HUES64 (cell line): Measurements from ENCODE around the gene EEIG2.
"Not testable (repeated sequence)": the region's sequence is repeated elsewhere in the genome, so short reads cannot be mapped to it uniquely, and the experiment has no call there.

ENCODE experiments used
- H3K27ac ChIP-seq: 2 replicates; pipeline ENCODE4 v1.7.0; 2013; ENCODE audit warnings: low read depth, low read length, inconsistent platforms
- H3K27me3 ChIP-seq: 2 replicates; pipeline ENCODE4 v1.6.1; 2013; ENCODE audit warnings: mild to moderate bottlenecking, low read length; ENCODE audit not compliant: insufficient read depth
- H3K36me3 ChIP-seq: 2 replicates; pipeline ENCODE4 v1.6.1; 2013; ENCODE audit warnings: mild to moderate bottlenecking, low read length; ENCODE audit not compliant: insufficient read depth
- H3K4me1 ChIP-seq: 2 replicates; pipeline ENCODE4 v1.6.1; 2013; ENCODE audit warnings: mild to moderate bottlenecking, low read length, moderate library complexity; ENCODE audit not compliant: insufficient read depth
- H3K4me3 ChIP-seq: 2 replicates; pipeline ENCODE4 v1.5.1; 2013; ENCODE audit warnings: mild to moderate bottlenecking, low read length, moderate library complexity
- H3K9ac ChIP-seq: 2 replicates; pipeline ENCODE4 v1.6.1; 2013; ENCODE audit warnings: mild to moderate bottlenecking, low read depth, low read length
- H3K9me3 ChIP-seq: 2 replicates; pipeline ENCODE4 v1.6.1; 2013; ENCODE audit warnings: low read depth, low read length; ENCODE audit not compliant: insufficient read depth
- WGBS: fragments of 150-250, 120-280 bp; methylation state at CpG from one replicate; pipeline ENCODE4 v1.1.7; 2013; ENCODE audit warnings: missing lambda C conversion rate; 5-methylcytosine and 5-hydroxymethylcytosine counted together

Gene EEIG2

DNA sequence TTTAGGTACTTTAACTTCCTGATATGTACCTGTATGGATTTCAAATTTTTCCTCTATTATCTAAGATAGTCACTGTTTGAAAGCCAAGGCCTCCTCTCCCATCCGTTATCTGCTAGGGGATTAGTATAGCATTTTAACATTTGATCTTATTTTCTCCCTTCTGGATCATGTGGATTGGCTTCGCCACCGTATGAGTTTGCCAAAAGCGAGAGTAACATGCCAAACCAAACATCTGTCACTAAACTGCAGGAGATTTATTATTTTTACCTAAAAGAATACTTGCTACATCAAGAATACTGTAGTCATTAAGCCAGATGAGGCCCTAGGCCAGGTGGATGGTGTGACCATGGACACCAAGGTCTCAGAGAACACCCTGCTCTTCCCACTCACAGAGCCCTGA is 28.5 kb upstream of the EEIG2 start:
- 91% methylated on average over 4 of the region's 4 CpGs for WGBS
- Histone ChIP-seq H3K9ac (no peak overlapping the region), H3K9me3 (no peaks in the 10 kb centered on the region), H3K4me3 (no peak overlapping the region), H3K27ac (no peak overlapping the region), H3K27me3 (no peaks in the 10 kb centered on the region), H3K36me3 (no peaks in the 10 kb centered on the region), H3K4me1 (no peaks in the 10 kb centered on the region)

DNA sequence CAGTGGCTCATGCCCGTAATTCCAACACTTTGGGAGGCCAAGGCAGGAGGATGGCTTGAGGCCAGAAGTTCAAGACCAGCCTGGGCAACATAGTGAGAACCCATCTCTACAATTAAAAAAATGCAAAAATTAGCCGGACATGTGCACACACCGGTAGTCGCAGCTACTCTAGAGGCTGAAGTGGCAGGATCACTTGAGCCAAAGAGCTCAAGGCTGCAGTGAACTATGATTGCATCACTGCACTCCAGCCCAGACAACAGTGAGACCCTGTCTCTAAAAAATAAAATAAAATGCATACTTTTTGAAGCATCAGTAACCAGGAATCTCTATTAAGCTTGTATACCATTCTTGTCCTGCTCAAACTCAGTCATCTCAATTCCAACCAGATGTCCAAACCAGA is 27.2 kb upstream of the EEIG2 start:
- H3K27me3 ChIP-seq, result no peaks in the 10 kb centered on the region
- no peaks in the 10 kb centered on the region for H3K4me1 ChIP-seq
- no peak overlapping the region for H3K9ac ChIP-seq
- no peak overlapping the region for H3K4me3 ChIP-seq
- no peak overlapping the region for H3K27ac ChIP-seq
- H3K36me3 ChIP-seq, result no peaks in the 10 kb centered on the region
- peaks cover 5% of the 10 kb centered on the region for H3K9me3 ChIP-seq
- 73% methylated on average over 4 of the region's 4 CpGs for WGBS

DNA sequence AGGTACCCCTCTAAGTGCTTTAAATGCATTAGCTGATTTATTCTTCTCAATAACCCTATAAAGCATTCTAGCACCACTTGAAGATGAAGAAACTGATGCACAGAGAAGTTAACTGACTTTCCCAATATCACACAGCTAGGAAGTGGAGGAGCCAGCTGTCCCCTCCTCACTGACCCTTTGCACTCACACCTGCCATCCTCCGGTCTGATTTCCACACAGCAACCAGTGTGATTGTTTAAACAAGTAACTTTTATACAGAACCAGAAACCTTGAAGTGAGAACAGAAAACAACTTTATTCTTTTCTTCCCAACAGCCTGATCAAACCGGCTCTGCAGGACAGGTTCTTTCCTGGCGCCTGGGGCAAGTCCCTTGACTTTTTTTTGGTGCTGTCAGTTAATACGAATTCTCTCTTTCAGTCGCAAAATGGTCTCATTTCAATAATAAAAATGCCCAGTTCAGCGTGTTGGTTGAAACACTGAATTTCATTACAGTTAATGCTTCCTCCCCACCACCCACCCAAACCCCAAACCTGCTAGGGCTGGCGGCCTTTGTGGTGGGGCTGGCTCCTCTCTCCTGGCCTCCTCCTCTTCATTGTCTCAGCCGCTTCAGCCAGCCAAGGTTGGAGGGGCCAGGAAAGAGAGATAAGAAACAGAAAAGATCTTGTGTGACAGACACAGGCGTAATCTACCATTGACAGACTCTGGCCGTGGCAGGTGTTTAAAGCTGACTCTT is 26.4 kb upstream of the EEIG2 start:
- H3K9ac ChIP-seq, result no peak overlapping the region
- H3K9me3 ChIP-seq, result peaks cover 5% of the 10 kb centered on the region
- H3K4me1 ChIP-seq, result no peaks in the 10 kb centered on the region
- WGBS, result 63% methylated on average over 10 of the region's 10 CpGs
- no peak overlapping the region; the same call in 1 of the 2 replicates for H3K27ac ChIP-seq
- H3K4me3 ChIP-seq, result no peak overlapping the region
- no peaks in the 10 kb centered on the region for H3K27me3 ChIP-seq
- H3K36me3 ChIP-seq, result no peaks in the 10 kb centered on the region

DNA sequence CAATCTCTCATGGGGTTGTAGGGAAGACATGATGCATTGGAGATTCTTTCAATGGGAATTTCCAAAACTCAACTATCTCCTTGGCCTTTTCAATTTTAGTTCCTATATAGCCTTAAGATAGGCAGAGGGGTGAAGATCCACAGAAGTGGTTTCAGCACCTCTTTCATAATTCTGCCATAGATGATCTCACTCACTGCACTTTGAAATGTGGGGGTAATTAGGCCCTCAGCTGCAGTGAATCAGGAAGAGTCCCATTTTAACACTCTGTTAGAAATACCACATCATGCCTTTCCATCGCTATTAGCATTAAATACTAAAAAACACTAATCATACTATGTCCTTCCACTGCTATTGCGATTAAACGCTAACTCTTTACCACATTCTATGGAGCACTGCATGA is 25.1 kb upstream of the EEIG2 start:
- Histone ChIP-seq H3K27me3 (no peaks in the 10 kb centered on the region), H3K4me1 (no peaks in the 10 kb centered on the region), H3K9me3 (peaks cover 5% of the 10 kb centered on the region), H3K27ac (no peak overlapping the region), H3K36me3 (no peaks in the 10 kb centered on the region), H3K4me3 (no peak overlapping the region), H3K9ac (no peak overlapping the region)
- 97% methylated on average over 3 of the region's 3 CpGs for WGBS

DNA sequence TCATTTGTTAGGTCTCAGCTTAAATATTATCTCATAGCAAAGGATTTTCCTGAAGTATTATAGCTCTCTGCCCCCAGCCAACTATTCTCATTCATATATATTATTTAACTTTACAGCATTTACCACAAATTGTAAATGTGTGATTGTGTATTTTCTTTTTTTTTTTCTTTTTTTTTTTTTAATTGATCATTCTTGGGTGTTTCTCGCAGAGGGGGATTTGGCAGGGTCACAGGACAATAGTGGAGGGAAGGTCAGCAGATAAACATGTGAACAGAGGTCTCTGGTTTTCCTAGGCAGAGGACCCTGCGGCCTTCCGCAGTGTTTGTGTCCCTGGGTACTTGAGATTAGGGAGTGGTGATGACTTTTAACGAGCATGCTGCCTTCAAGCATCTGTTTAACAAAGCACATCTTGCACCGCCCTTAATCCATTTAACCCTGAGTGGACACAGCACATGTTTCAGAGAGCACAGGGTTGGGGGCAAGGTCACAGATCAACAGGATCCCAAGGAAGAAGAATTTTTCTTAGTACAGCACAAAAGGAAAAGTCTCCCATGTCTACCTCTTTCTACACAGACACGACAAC is 24.5 kb upstream of the EEIG2 start:
- H3K36me3 ChIP-seq, H3K4me3 ChIP-seq, H3K9ac ChIP-seq, H3K9me3 ChIP-seq, H3K27me3 ChIP-seq, H3K4me1 ChIP-seq, H3K27ac ChIP-seq: not testable (repeated sequence)
- WGBS, result 95% methylated on average over 1 of the region's 6 CpGs

DNA sequence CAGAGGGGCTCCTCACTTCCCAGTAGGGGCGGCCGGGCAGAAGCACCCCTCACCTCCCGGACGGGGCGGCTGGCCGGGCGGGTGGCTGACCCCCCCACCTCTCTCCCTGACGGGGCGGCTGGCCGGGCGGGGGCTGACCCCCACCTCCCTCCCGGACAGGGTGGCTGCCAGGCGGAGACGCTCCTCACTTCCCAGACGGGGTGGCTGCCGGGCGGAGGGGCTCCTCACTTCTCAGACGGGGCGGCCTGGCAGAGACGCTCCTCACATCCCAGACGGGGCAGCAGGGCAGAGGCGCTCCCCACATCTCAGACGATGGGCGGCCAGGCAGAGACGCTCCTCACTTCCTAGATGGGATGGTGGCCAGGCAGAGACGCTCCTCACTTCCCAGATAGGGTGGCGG is 23.9 kb upstream of the EEIG2 start:
- not testable (repeated sequence) for H3K4me1 ChIP-seq

DNA sequence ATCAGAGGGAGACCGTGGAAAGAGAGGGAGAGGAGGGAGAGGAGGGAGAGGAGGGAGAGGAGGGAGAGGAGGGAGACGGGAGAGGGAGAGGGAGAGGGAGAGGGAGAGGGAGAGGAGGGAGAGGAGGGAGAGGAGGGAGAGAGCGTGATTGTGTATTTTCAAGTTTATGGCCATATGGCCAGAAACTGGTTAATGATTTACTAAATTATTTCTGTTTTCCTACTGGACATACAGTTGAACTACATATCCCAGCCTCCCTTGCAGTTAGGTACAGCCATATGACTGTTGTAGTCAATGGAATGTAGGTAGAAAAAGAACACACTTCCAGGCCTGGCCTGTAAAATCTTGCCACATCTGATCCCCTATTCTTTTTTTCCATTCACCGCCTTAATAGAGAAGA is 23.1 kb upstream of the EEIG2 start:
- WGBS, result 95% methylated on average over 2 of the region's 4 CpGs
- not testable (repeated sequence) for H3K27me3 ChIP-seq, H3K9ac ChIP-seq, H3K9me3 ChIP-seq, H3K4me3 ChIP-seq, H3K27ac ChIP-seq, H3K36me3 ChIP-seq, H3K4me1 ChIP-seq

More for the DNA sequence above, 23.9 kb upstream of the EEIG2 start:
- H3K36me3 ChIP-seq, H3K27ac ChIP-seq, H3K27me3 ChIP-seq, H3K4me3 ChIP-seq, H3K9me3 ChIP-seq, H3K9ac ChIP-seq: not testable (repeated sequence)
- 96% methylated on average over 27 of the region's 27 CpGs for whole genome bisulfite sequencing

- H3K27me3 ChIP-seq, result no peaks in the 10 kb centered on the region
- H3K4me1 ChIP-seq, result peaks cover 7% of the 10 kb centered on the region
- no peak overlapping the region for H3K9ac ChIP-seq
- 72% methylated on average over 1 of the region's 1 CpG for WGBS
- H3K9me3 ChIP-seq, result peaks cover 5% of the 10 kb centered on the region
- H3K36me3 ChIP-seq, result no peaks in the 10 kb centered on the region
- no peak overlapping the region for H3K4me3 ChIP-seq
- no peak overlapping the region for H3K27ac ChIP-seq
Observed at GRCh38 chr1:108537976-108538375, 21.9 kb upstream of the EEIG2 start.

GRCh38 chr1:108540977-108541376 is 18.9 kb upstream of the EEIG2 start:
- no peak overlapping the region for H3K9ac ChIP-seq
- no peaks in the 10 kb centered on the region for H3K27me3 ChIP-seq
- no peak overlapping the region for H3K4me3 ChIP-seq
- no peaks in the 10 kb centered on the region for H3K36me3 ChIP-seq
- 100% methylated on average over 1 of the region's 1 CpG for WGBS
- H3K4me1 ChIP-seq, result peaks cover 7% of the 10 kb centered on the region
- H3K27ac ChIP-seq, result no peak overlapping the region
- peaks cover 5% of the 10 kb centered on the region for H3K9me3 ChIP-seq

DNA sequence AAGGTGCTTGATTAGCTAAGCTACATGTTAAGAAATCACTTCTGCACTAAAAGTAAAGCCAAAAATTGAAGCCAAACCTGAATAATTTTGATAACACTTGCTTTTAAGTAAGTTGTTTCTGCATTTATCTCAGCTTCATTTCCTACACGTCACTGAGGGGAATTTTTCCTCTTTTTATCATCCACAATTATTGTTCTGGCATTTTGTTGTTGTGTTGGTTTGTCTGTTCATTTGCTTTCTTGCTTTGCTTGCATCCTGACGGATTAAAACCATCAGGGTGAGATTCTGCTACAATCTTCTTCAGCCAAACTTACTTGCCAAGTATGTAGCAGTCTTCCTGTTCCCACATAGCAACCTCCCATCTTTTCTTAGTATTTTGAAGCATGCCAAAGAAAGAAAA is 18.0 kb upstream of the EEIG2 start:
- no peaks in the 10 kb centered on the region for H3K27me3 ChIP-seq
- peaks cover 3% of the 10 kb centered on the region for H3K9me3 ChIP-seq
- peaks cover 7% of the 10 kb centered on the region for H3K4me1 ChIP-seq
- 86% methylated on average over 1 of the region's 2 CpGs for WGBS
- H3K9ac ChIP-seq, result no peak overlapping the region
- H3K36me3 ChIP-seq, result no peaks in the 10 kb centered on the region
- H3K4me3 ChIP-seq, result no peak overlapping the region
- no peak overlapping the region for H3K27ac ChIP-seq

GRCh38 chr1:108547493-108547892 is 12.4 kb upstream of the EEIG2 start:
- WGBS, result 94% methylated on average over 3 of the region's 4 CpGs
- H3K9me3 ChIP-seq, H3K4me1 ChIP-seq, H3K36me3 ChIP-seq, H3K27me3 ChIP-seq, H3K4me3 ChIP-seq, H3K9ac ChIP-seq, H3K27ac ChIP-seq: not testable (repeated sequence)
